Measurements from ENCODE around the gene RBM47.
A peak's percentile ranks its signal among the peaks of the same experiment; 100 is the strongest.

The RBM47 gene

GRCh38 chr4:40525752-40526598, 103.7 kb downstream of the RBM47 start:
- TF ChIP-seq FOXM1 (IDR thresholded peaks at IDR 0.05; ENCODE audit: borderline replicate concordance, low read depth) (no peak), EGR1 (IDR thresholded peaks at IDR 0.05) (no peak), TCF12 (IDR thresholded peaks at IDR 0.05; ENCODE audit: low read depth) (0 out of 2 replicates have a peak, but pooled peaks have one; percentile 21), EP300 (IDR thresholded peaks at IDR 0.05; ENCODE audit: borderline replicate concordance) (no peak), TEAD4 (IDR thresholded peaks at IDR 0.05) (peak; percentile 39; the same call in 1 of the 2 replicates)
- TF ChIP-seq, protein P1, sequence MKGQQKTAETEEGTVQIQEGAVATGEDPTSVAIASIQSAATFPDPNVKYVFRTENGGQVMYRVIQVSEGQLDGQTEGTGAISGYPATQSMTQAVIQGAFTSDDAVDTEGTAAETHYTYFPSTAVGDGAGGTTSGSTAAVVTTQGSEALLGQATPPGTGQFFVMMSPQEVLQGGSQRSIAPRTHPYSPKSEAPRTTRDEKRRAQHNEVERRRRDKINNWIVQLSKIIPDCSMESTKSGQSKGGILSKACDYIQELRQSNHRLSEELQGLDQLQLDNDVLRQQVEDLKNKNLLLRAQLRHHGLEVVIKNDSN (IDR thresholded peaks at IDR 0.05) = no peak
- TF ChIP-seq, protein P2, sequence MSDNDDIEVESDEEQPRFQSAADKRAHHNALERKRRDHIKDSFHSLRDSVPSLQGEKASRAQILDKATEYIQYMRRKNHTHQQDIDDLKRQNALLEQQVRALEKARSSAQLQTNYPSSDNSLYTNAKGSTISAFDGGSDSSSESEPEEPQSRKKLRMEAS (IDR thresholded peaks at IDR 0.05) = no peak

GRCh38 chr4:40524366-40525041, 105.2 kb downstream of the RBM47 start:
- TF ChIP-seq TCF12 (IDR thresholded peaks at IDR 0.05; ENCODE audit: low read depth) = no peak
- TF ChIP-seq, protein P3, sequence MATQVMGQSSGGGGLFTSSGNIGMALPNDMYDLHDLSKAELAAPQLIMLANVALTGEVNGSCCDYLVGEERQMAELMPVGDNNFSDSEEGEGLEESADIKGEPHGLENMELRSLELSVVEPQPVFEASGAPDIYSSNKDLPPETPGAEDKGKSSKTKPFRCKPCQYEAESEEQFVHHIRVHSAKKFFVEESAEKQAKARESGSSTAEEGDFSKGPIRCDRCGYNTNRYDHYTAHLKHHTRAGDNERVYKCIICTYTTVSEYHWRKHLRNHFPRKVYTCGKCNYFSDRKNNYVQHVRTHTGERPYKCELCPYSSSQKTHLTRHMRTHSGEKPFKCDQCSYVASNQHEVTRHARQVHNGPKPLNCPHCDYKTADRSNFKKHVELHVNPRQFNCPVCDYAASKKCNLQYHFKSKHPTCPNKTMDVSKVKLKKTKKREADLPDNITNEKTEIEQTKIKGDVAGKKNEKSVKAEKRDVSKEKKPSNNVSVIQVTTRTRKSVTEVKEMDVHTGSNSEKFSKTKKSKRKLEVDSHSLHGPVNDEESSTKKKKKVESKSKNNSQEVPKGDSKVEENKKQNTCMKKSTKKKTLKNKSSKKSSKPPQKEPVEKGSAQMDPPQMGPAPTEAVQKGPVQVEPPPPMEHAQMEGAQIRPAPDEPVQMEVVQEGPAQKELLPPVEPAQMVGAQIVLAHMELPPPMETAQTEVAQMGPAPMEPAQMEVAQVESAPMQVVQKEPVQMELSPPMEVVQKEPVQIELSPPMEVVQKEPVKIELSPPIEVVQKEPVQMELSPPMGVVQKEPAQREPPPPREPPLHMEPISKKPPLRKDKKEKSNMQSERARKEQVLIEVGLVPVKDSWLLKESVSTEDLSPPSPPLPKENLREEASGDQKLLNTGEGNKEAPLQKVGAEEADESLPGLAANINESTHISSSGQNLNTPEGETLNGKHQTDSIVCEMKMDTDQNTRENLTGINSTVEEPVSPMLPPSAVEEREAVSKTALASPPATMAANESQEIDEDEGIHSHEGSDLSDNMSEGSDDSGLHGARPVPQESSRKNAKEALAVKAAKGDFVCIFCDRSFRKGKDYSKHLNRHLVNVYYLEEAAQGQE (IDR thresholded peaks at IDR 0.05; ENCODE audit: low read depth) = no peak
- TF ChIP-seq TEAD4 (IDR thresholded peaks at IDR 0.05) = no peak
- no peak for TF ChIP-seq TAF1 (IDR thresholded peaks at IDR 0.05; ENCODE audit: low read depth)
- TF ChIP-seq, protein P1 (IDR thresholded peaks at IDR 0.05) = no peak
- TF ChIP-seq EP300 (IDR thresholded peaks at IDR 0.05; ENCODE audit: borderline replicate concordance) = no peak
- TF ChIP-seq EGR1 (IDR thresholded peaks at IDR 0.05) = no peak
- no peak for TF ChIP-seq CEBPB (IDR thresholded peaks at IDR 0.05)
- no peak for TF ChIP-seq NFIC (IDR thresholded peaks at IDR 0.05)
- TF ChIP-seq, protein P2 (IDR thresholded peaks at IDR 0.05) = no peak
- no peak for TF ChIP-seq CREB1 (IDR thresholded peaks at IDR 0.05; ENCODE audit: low read depth)
- TF ChIP-seq ZBTB7A (IDR thresholded peaks at IDR 0.05; ENCODE audit: low read depth) = no peak
- TF ChIP-seq FOXM1 (IDR thresholded peaks at IDR 0.05; ENCODE audit: borderline replicate concordance, low read depth) = no peak
- TF ChIP-seq RAD21 (IDR thresholded peaks at IDR 0.05; ENCODE audit: low read depth) = no peak
- no peak for TF ChIP-seq YY1 (IDR thresholded peaks at IDR 0.05; ENCODE audit: low read depth)

- TF ChIP-seq RAD21 (IDR thresholded peaks at IDR 0.05; ENCODE audit: low read depth) (no peak), TCF12 (IDR thresholded peaks at IDR 0.05; ENCODE audit: low read depth) (peak; percentile 22; the same call in 1 of the 2 replicates), CEBPB (IDR thresholded peaks at IDR 0.05) (no peak), YY1 (IDR thresholded peaks at IDR 0.05; ENCODE audit: low read depth) (no peak)
Measured at GRCh38 chr4:40523581-40523980, 106.1 kb downstream of the RBM47 start.

GRCh38 chr4:40521957-40522356, 107.7 kb downstream of the RBM47 start:
- TF ChIP-seq, protein P2 (IDR thresholded peaks at IDR 0.05) = no peak
- no peak for TF ChIP-seq YY1 (IDR thresholded peaks at IDR 0.05; ENCODE audit: low read depth)
- no peak for TF ChIP-seq TAF1 (IDR thresholded peaks at IDR 0.05; ENCODE audit: low read depth)
- no peak for TF ChIP-seq NFIC (IDR thresholded peaks at IDR 0.05)
- no peak for TF ChIP-seq ZBTB7A (IDR thresholded peaks at IDR 0.05; ENCODE audit: low read depth)
- no peak for TF ChIP-seq EP300 (IDR thresholded peaks at IDR 0.05; ENCODE audit: borderline replicate concordance)
- no peak for TF ChIP-seq CREB1 (IDR thresholded peaks at IDR 0.05; ENCODE audit: low read depth)
- TF ChIP-seq FOXM1 (IDR thresholded peaks at IDR 0.05; ENCODE audit: borderline replicate concordance, low read depth) = no peak
- TF ChIP-seq, protein P3 (IDR thresholded peaks at IDR 0.05; ENCODE audit: low read depth) = no peak
- TF ChIP-seq EGR1 (IDR thresholded peaks at IDR 0.05) = no peak

DNA sequence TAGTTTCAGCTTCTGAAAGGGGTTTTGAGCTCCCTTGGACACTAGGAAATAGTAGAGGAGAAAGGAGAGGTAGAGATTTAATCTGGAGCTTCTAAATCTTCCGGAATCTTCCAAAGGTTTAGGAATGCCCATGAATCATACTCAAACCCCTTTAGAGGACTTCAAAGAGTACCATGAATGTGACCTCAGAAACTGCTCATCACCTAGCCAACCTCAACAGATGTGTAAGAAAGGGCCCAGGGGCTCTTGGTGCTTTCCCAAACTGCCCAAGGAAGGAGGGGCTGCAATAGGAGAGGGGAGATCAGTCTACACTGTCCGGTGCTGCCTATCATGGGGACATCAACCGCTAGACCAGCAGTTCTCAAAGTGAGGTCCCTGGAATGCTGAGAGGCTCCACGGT, 109.1 kb downstream of the RBM47 start:
- TF ChIP-seq FOXM1 (IDR thresholded peaks at IDR 0.05; ENCODE audit: borderline replicate concordance, low read depth) (no peak), CREB1 (IDR thresholded peaks at IDR 0.05; ENCODE audit: low read depth) (no peak), NFIC (IDR thresholded peaks at IDR 0.05) (no peak), TEAD4 (IDR thresholded peaks at IDR 0.05) (no peak), TAF1 (IDR thresholded peaks at IDR 0.05; ENCODE audit: low read depth) (no peak), EGR1 (IDR thresholded peaks at IDR 0.05) (no peak), ZBTB7A (IDR thresholded peaks at IDR 0.05; ENCODE audit: low read depth) (no peak), EP300 (IDR thresholded peaks at IDR 0.05; ENCODE audit: borderline replicate concordance) (no peak), YY1 (IDR thresholded peaks at IDR 0.05; ENCODE audit: low read depth) (no peak), RAD21 (IDR thresholded peaks at IDR 0.05; ENCODE audit: low read depth) (no peak), CEBPB (IDR thresholded peaks at IDR 0.05) (no peak), TCF12 (IDR thresholded peaks at IDR 0.05; ENCODE audit: low read depth) (no peak)
- TF ChIP-seq, protein P2 (IDR thresholded peaks at IDR 0.05) = no peak
- TF ChIP-seq, protein P1 (IDR thresholded peaks at IDR 0.05) = no peak
- TF ChIP-seq, protein P3 (IDR thresholded peaks at IDR 0.05; ENCODE audit: low read depth) = no peak
